HG02852 (cell line): ENCODE results near the gene PITPNM1.
A peak's percentile ranks its signal among the peaks of the same experiment; 100 is the strongest.
"Not testable (repeated sequence)": the region's sequence is repeated elsewhere in the genome, so short reads cannot be mapped to it uniquely, and the experiment has no call there.

ENCODE experiments used
- ATAC-seq: cut with Tn5 transposase; IDR thresholded peaks from one replicate; pipeline ENCODE4 v1.9.1; 2021; ENCODE audit warnings: mild to moderate bottlenecking, moderate library complexity; ENCODE audit not compliant: unreplicated experiment

The PITPNM1 gene

GRCh38 chr11:67504950-67505581 is at the start of gene PITPNM1:
PITPNM1 (minus strand) TSS chr11:67505363; CDS start chr11:67504180, 1,183 bp downstream.
- peak; percentile 27 for ATAC-seq

GRCh38 chr11:67551697-67552096 is 46.5 kb upstream of the PITPNM1 start:
- not testable (repeated sequence) for ATAC-seq

GRCh38 chr11:67551127-67551526 is 46.0 kb upstream of the PITPNM1 start:
- ATAC-seq: no peak

GRCh38 chr11:67548555-67549110 is 43.5 kb upstream of the PITPNM1 start:
- ATAC-seq: no peak

- ATAC-seq: not testable (repeated sequence)
Observed at GRCh38 chr11:67548112-67548511, 42.9 kb upstream of the PITPNM1 start.

DNA sequence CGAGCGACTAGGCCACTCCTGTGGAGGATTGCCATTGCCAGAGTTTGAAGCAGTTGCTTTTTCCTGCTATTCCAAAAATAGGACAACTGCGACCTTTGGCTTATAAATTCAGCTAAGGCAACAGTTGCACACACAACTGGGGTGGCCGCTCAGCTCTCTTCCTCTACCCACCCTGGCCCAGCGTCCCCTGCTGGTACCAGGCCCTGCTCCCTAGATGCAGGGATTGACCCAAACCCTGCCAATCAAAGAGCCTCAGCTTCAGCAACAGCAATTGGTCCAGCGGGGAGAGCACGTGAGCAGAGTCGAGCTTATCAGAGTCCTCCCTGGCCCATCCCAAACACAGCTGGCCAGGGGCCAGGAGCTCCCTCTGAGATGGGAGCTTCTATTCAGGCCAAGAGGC is 40.1 kb upstream of the PITPNM1 start:
- ATAC-seq: no peak

GRCh38 chr11:67544616-67545242 is 39.6 kb upstream of the PITPNM1 start:
- ATAC-seq: no peak

GRCh38 chr11:67543585-67543984 is 38.4 kb upstream of the PITPNM1 start:
- no peak for ATAC-seq

GRCh38 chr11:67542971-67543370 is 37.8 kb upstream of the PITPNM1 start:
- no peak for ATAC-seq

DNA sequence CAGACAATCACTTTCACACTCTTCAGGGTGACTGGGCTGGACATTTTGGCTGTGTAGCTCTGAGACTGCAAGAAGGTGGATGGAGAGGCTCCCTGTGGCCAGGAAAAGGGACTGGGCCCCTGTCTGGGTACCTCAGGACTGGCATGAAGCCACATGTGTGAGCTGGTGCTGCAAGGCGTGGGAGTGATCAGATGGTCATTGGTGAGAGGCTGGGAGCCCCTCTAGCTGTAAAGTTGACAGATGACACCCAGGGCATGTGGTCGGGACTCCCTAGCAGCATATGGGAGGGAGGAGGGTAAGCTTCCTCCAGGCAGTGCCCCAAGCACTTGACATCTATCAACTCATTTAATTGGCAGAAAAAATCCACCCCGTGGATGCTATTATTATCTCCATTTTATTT is 37.0 kb upstream of the PITPNM1 start:
- ATAC-seq: no peak

DNA sequence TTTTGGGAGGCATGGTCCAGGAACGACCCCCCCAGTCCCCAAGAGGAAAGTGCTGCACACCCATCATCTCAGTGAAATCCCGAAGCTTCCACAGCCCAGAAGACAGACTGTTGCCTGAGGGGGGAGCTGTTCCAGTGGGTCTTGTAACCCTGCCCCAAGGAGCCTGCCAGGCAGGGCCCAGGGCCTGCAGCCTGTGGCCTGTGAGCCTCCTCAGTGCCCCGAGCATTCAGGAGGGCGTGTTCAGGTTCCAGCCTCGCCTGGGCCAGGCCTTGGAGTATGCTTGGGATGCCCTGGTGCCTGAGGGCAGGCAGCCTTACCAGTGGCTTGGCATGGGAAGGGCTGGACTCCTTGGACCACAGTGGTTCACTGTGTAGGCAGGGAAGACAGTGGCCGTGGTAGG is 36.0 kb upstream of the PITPNM1 start:
- ATAC-seq: no peak

GRCh38 chr11:67539550-67539949 is 34.4 kb upstream of the PITPNM1 start:
- ATAC-seq: no peak

GRCh38 chr11:67538823-67539505 is 33.8 kb upstream of the PITPNM1 start:
- no peak for ATAC-seq

GRCh38 chr11:67538306-67538705 is 33.1 kb upstream of the PITPNM1 start:
- ATAC-seq: no peak

GRCh38 chr11:67535561-67535960 is 30.4 kb upstream of the PITPNM1 start:
- no peak for ATAC-seq

DNA sequence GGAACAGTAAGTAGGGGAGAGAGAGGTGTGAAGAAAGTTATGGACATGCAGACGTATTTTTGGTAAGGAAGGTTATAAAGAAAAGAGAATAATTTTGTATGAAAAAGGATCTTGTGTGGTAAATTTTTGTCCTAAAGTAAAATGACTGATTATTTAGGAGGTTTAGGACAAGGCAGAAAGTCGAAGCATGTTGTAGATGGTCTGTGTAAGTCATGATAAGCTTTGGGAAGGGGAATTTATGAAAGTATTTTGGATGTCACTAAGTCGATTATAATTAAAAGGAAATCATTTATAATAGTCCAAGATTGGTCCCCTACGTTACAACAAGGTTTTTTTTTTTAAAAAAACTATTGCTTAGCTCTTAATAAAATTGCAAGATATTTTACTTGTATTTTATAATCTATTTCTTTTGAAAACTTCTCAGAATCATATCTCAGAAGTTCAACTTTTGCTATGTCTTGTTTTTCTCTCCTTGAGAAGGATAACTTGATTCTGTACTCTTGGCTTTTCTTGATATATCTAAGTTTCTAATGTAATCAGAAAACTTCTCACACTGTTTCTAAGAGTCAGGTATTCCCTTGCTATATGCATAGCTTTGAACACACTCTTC is 29.0 kb upstream of the PITPNM1 start:
- ATAC-seq: no peak

GRCh38 chr11:67532889-67533288 is 27.7 kb upstream of the PITPNM1 start:
- no peak for ATAC-seq

DNA sequence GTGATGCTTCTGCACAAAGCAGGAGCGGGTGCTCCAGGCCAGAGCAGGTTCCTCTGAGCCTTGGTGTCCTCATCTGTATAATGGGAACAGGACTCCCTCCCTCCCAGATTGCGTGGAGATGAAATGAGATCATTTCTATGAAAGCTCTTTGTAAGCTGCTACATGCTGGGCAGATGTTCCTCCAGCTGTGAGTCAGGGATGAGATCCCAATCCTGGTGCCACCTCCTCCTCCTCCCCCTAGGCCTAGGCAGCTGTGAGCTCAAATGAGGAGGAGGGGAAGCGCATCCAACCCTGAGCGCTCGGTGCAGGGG is 25.1 kb upstream of the PITPNM1 start:
- ATAC-seq: no peak

GRCh38 chr11:67528376-67528775 is 23.2 kb upstream of the PITPNM1 start:
- ATAC-seq: no peak

DNA sequence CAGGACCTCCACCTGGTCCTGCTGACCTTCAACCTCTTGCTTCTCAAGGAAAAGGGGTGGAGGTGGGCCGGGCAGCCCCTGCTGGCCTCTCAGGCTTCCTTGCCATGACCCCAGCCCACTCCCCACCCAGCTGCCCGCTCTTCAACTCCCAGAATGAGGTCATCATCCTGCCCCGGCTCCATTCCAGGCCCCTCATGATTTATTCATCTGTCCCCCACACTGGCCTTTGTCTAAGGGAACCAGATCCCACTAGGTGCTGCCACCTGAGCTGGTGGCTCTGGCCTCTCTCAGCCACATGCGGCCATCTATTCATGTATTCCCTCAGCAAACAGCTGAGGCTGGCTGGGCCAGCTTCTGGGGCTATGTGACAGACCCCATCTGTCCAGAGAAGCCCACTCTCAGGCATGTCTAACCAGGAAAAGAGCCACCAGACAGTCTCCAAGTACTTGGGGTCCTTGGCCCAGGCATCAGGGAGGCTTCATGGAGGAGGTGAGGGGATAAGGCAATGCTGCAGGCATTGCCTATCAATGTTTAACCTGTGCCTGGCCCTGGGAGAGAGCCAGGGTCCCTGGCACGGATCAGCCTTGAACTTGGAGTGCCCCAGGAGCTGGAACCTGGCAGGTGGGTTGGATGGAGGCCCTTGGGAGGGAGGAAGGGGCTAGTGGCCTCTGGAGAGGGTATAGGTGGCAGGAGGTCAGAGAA is 20.3 kb upstream of the PITPNM1 start:
- ATAC-seq: no peak

GRCh38 chr11:67524480-67524808 is 19.3 kb upstream of the PITPNM1 start:
- no peak for ATAC-seq
